Neural progenitor cell (in vitro differentiated cells): ENCODE measurements around the gene SDHAF2.

Source experiments
- EZH2 ChIP-seq: fragments of 200-600 bp; sonication (generic); IDR thresholded peaks from 2 replicates; pipeline ENCODE4 v1.6.1; 2017; ENCODE audit warnings: antibody characterized with exemption, mild to moderate bottlenecking, moderate library complexity
- TF ChIP-seq, protein P1 (sequence below): fragments of 200-600 bp; sonication (generic); IDR thresholded peaks from 2 replicates; pipeline ENCODE4 v1.5.1; 2017; ENCODE audit warnings: antibody characterized with exemption, mild to moderate bottlenecking

GRCh38 chr11:61401173-61401572 lies 28.8 kb upstream of the SDHAF2 start:
- TF ChIP-seq, protein P1, sequence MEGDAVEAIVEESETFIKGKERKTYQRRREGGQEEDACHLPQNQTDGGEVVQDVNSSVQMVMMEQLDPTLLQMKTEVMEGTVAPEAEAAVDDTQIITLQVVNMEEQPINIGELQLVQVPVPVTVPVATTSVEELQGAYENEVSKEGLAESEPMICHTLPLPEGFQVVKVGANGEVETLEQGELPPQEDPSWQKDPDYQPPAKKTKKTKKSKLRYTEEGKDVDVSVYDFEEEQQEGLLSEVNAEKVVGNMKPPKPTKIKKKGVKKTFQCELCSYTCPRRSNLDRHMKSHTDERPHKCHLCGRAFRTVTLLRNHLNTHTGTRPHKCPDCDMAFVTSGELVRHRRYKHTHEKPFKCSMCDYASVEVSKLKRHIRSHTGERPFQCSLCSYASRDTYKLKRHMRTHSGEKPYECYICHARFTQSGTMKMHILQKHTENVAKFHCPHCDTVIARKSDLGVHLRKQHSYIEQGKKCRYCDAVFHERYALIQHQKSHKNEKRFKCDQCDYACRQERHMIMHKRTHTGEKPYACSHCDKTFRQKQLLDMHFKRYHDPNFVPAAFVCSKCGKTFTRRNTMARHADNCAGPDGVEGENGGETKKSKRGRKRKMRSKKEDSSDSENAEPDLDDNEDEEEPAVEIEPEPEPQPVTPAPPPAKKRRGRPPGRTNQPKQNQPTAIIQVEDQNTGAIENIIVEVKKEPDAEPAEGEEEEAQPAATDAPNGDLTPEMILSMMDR, result no peak
- TF ChIP-seq EZH2, result no peak
